HEK293 (cell line): ENCODE measurements around the gene KLF13.

ENCODE experiments used
- CTCF ChIA-PET: fragments of 350-600 bp; formaldehyde crosslinking; extraction: SDS; loops from one replicate; lab custom pipeline; 2021; ENCODE audit warnings: antibody characterized with exemption; lab: Yijun Ruan, JAX
- POLR2A ChIA-PET: fragments of 300-600 bp; formaldehyde crosslinking; extraction: SDS; loops from one replicate; lab custom pipeline; 2020; ENCODE audit warnings: antibody characterized with exemption, inconsistent platforms; lab: Yijun Ruan, JAX
- H3K27ac ChIP-seq: fragments of 200-500 bp; sonication (Bioruptor generic); 2 replicates; pipeline ENCODE4 v1.5.1; 2014; ENCODE audit warnings: low read depth, low read length, control low read depth, inconsistent platforms; ENCODE audit errors: extremely low read depth
- H3K36me3 ChIP-seq, 2 experiments: fragments of 200-500 bp in 1 of 2; sonication (Bioruptor generic) in 1 of 2; 1 replicate in 1 of 2; 2 replicates in 1 of 2; pipeline ENCODE4 v1.5.1; 2014 to 2017; ENCODE audit warnings: inconsistent platforms in 2 of 2, low read length in 2 of 2; ENCODE audit not compliant: control insufficient read depth in 2 of 2, insufficient read depth in 1 of 2
- H3K4me1 ChIP-seq: fragments of 200-500 bp; sonication (Bioruptor generic); 2 replicates; pipeline ENCODE4 v1.5.1; 2014; ENCODE audit warnings: mild to moderate bottlenecking, low read length, inconsistent platforms; ENCODE audit not compliant: control insufficient read depth, insufficient read depth
- H3K4me3 ChIP-seq: 2 replicates; pipeline ENCODE4 v1.5.1; 2011; ENCODE audit warnings: low read depth, mild to moderate bottlenecking, control low read depth, low read length, moderate library complexity
- H3K9me3 ChIP-seq: fragments of 200-500 bp; sonication (Bioruptor generic); 2 replicates; pipeline ENCODE4 v1.5.1; 2014; ENCODE audit warnings: low read depth, low read length, inconsistent platforms; ENCODE audit not compliant: control insufficient read depth, insufficient read depth
- GFI1B ChIP-seq: fragments of 450-650 bp; formaldehyde crosslinking; IDR thresholded peaks from 2 replicates; pipeline ENCODE4 v1.5.1; 2016; ENCODE audit warnings: missing biosample characterization, missing genetic modification characterization
- HOXC10 ChIP-seq: sonication (generic); formaldehyde crosslinking; IDR thresholded peaks from 2 replicates; pipeline ENCODE4 v1.8.1; 2023; ENCODE audit warnings: mild to moderate bottlenecking, missing genetic modification reagents
- OVOL3 ChIP-seq: fragments of 450-650 bp; formaldehyde crosslinking; IDR thresholded peaks from 2 replicates; pipeline ENCODE4 v1.5.1; 2016; ENCODE audit warnings: missing biosample characterization, missing genetic modification characterization
- PRDM4 ChIP-seq: fragments of 450-650 bp; formaldehyde crosslinking; IDR thresholded peaks from 2 replicates; pipeline ENCODE4 v1.5.1; 2017; ENCODE audit warnings: missing biosample characterization, missing genetic modification characterization
- SP2 ChIP-seq: fragments of 450-650 bp; formaldehyde crosslinking; IDR thresholded peaks from 2 replicates; pipeline ENCODE4 v1.5.1; 2016; ENCODE audit warnings: missing biosample characterization, missing genetic modification characterization
- ZBTB20 ChIP-seq: fragments of 450-650 bp; formaldehyde crosslinking; IDR thresholded peaks from 2 replicates; pipeline ENCODE4 v1.5.1; 2016; ENCODE audit warnings: missing biosample characterization, missing genetic modification characterization
- ZIC2 ChIP-seq: fragments of 450-650 bp; formaldehyde crosslinking; IDR thresholded peaks from 2 replicates; pipeline ENCODE4 v1.5.1; 2016; ENCODE audit warnings: missing biosample characterization, missing genetic modification characterization
- ZNF133 ChIP-seq: fragments of 450-650 bp; formaldehyde crosslinking; IDR thresholded peaks from 2 replicates; pipeline ENCODE4 v1.5.1; 2016; ENCODE audit warnings: missing biosample characterization, missing genetic modification characterization
- ZNF146 ChIP-seq: fragments of 450-650 bp; formaldehyde crosslinking; IDR thresholded peaks from 2 replicates; pipeline ENCODE4 v1.5.1; 2016; ENCODE audit warnings: missing biosample characterization, missing genetic modification characterization
- ZNF169 ChIP-seq: fragments of 450-650 bp; formaldehyde crosslinking; IDR thresholded peaks from 2 replicates; pipeline ENCODE4 v1.5.1; 2016; ENCODE audit warnings: missing biosample characterization, missing genetic modification characterization
- ZNF2 ChIP-seq: fragments of 450-650 bp; formaldehyde crosslinking; IDR thresholded peaks from 2 replicates; pipeline ENCODE4 v1.5.1; 2016; ENCODE audit warnings: missing biosample characterization, missing genetic modification characterization
- ZNF302 ChIP-seq: fragments of 450-650 bp; formaldehyde crosslinking; IDR thresholded peaks from 2 replicates; pipeline ENCODE4 v1.5.1; 2016; ENCODE audit warnings: missing biosample characterization, missing genetic modification characterization, low read depth
- ZNF544 ChIP-seq: fragments of 450-650 bp; formaldehyde crosslinking; IDR thresholded peaks from 2 replicates; pipeline ENCODE4 v1.5.0; 2017; ENCODE audit warnings: missing biosample characterization, missing genetic modification characterization
- ZNF600 ChIP-seq: fragments of 450-650 bp; formaldehyde crosslinking; IDR thresholded peaks from 2 replicates; pipeline ENCODE4 v1.5.1; 2016; ENCODE audit warnings: missing biosample characterization, missing genetic modification characterization
- ZNF692 ChIP-seq: fragments of 450-650 bp; formaldehyde crosslinking; IDR thresholded peaks from 2 replicates; pipeline ENCODE4 v1.5.1; 2016; ENCODE audit warnings: missing biosample characterization, missing genetic modification characterization
- ZNF830 ChIP-seq: fragments of 450-650 bp; IDR thresholded peaks from 2 replicates; pipeline ENCODE4 v1.5.0; 2018; ENCODE audit warnings: missing biosample characterization, missing genetic modification characterization, low read depth, mild to moderate bottlenecking, moderate library complexity
- TF ChIP-seq, protein P1 (sequence below): fragments of 450-650 bp; IDR thresholded peaks from 2 replicates; pipeline ENCODE4 v1.5.1; 2018; ENCODE audit warnings: missing biosample characterization, missing genetic modification characterization
- TF ChIP-seq, protein P2 (sequence below): fragments of 450-650 bp; IDR thresholded peaks from 2 replicates; pipeline ENCODE4 v1.5.1; 2018; ENCODE audit warnings: missing biosample characterization, mild to moderate bottlenecking, missing genetic modification characterization
- TF ChIP-seq, protein P3 (sequence below): fragments of 450-650 bp; formaldehyde crosslinking; IDR thresholded peaks from 2 replicates; pipeline ENCODE4 v1.5.1; 2016; ENCODE audit warnings: missing biosample characterization, missing genetic modification characterization
- TF ChIP-seq, protein P4 (sequence below): fragments of 450-650 bp; formaldehyde crosslinking; IDR thresholded peaks from 2 replicates; pipeline ENCODE4 v1.5.1; 2016; ENCODE audit warnings: missing biosample characterization, missing genetic modification characterization

The KLF13 gene

GRCh38 chr15:31295658-31296057, 31.0 kb upstream of the KLF13 start:
- no peaks in the 10 kb centered on the region for H3K9me3 ChIP-seq
- CTCF ChIA-PET: no interaction called here
- no peak overlapping the region for H3K4me3 ChIP-seq
- POLR2A ChIA-PET: no interaction called here
- no peak overlapping the region for H3K27ac ChIP-seq
- H3K4me1 ChIP-seq: no peaks in the 10 kb centered on the region
- no peaks in the 10 kb centered on the region for H3K36me3 ChIP-seq
- TF ChIP-seq ZNF2 (tag by site-specific recombination): no peak
- TF ChIP-seq, protein P1, sequence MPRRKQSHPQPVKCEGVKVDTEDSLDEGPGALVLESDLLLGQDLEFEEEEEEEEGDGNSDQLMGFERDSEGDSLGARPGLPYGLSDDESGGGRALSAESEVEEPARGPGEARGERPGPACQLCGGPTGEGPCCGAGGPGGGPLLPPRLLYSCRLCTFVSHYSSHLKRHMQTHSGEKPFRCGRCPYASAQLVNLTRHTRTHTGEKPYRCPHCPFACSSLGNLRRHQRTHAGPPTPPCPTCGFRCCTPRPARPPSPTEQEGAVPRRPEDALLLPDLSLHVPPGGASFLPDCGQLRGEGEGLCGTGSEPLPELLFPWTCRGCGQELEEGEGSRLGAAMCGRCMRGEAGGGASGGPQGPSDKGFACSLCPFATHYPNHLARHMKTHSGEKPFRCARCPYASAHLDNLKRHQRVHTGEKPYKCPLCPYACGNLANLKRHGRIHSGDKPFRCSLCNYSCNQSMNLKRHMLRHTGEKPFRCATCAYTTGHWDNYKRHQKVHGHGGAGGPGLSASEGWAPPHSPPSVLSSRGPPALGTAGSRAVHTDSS: no peak
- no peak for TF ChIP-seq ZNF146 (tag by site-specific recombination)
- no peak for TF ChIP-seq ZIC2
- TF ChIP-seq ZNF169 (tag by site-specific recombination): no peak
- no peak for TF ChIP-seq ZNF544 (tag by site-specific recombination)
- TF ChIP-seq ZNF133: no peak
- no peak for TF ChIP-seq ZNF830
- no peak for TF ChIP-seq OVOL3 (tag by site-specific recombination)
- no peak for TF ChIP-seq ZNF600 (tag by site-specific recombination)
- no peak for TF ChIP-seq ZNF692 (tag by site-specific recombination)
- no peak for TF ChIP-seq ZNF302
- TF ChIP-seq, protein P2, sequence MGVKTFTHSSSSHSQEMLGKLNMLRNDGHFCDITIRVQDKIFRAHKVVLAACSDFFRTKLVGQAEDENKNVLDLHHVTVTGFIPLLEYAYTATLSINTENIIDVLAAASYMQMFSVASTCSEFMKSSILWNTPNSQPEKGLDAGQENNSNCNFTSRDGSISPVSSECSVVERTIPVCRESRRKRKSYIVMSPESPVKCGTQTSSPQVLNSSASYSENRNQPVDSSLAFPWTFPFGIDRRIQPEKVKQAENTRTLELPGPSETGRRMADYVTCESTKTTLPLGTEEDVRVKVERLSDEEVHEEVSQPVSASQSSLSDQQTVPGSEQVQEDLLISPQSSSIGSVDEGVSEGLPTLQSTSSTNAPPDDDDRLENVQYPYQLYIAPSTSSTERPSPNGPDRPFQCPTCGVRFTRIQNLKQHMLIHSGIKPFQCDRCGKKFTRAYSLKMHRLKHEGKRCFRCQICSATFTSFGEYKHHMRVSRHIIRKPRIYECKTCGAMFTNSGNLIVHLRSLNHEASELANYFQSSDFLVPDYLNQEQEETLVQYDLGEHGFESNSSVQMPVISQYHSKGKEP (tag by site-specific recombination): no peak
- no peak for TF ChIP-seq HOXC10 (CRISPR knock-in tag)
- TF ChIP-seq, all 188 proteins: peak for 0

DNA sequence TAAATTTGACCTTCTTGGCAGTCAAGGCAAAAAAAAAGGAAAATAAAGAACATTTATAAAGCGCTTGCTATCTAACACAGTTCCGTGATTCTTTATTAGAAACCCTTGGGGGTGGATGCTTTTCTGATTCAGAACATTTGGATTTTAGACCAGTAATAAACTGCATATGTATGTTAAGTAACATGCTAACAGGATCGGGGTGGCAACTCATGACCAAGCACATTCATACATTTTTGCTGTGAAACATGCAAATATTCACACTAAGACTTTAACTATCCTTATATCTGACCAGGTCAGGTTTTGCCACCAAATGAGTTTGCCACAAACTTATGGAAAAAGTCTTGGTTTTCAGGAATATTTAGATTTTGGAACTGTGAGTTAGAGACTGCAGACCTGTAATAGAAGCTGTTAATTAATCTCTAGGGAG, 30.4 kb upstream of the KLF13 start:
- ChIA-PET POLR2A (no interaction called here), CTCF (interaction anchor here (0.6 kb wide), 1 partner anchor 242 kb away, joined by 4 read pairs; no protein-coding TSS in a partner anchor)
- Histone ChIP-seq H3K4me1 (no peaks in the 10 kb centered on the region), H3K36me3 (no peaks in the 10 kb centered on the region), H3K9me3 (no peaks in the 10 kb centered on the region), H3K4me3 (no peak overlapping the region), H3K27ac (no peak overlapping the region)
- TF ChIP-seq ZBTB20 (tag by site-specific recombination): no peak
- TF ChIP-seq, protein P3, sequence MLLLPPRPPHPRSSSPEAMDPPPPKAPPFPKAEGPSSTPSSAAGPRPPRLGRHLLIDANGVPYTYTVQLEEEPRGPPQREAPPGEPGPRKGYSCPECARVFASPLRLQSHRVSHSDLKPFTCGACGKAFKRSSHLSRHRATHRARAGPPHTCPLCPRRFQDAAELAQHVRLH (tag by site-specific recombination): no peak
- TF ChIP-seq SP2 (tag by site-specific recombination): no peak
- TF ChIP-seq PRDM4 (tag by site-specific recombination): no peak
- no peak for TF ChIP-seq ZNF169 (tag by site-specific recombination)
- no peak for TF ChIP-seq GFI1B
- TF ChIP-seq, protein P4, sequence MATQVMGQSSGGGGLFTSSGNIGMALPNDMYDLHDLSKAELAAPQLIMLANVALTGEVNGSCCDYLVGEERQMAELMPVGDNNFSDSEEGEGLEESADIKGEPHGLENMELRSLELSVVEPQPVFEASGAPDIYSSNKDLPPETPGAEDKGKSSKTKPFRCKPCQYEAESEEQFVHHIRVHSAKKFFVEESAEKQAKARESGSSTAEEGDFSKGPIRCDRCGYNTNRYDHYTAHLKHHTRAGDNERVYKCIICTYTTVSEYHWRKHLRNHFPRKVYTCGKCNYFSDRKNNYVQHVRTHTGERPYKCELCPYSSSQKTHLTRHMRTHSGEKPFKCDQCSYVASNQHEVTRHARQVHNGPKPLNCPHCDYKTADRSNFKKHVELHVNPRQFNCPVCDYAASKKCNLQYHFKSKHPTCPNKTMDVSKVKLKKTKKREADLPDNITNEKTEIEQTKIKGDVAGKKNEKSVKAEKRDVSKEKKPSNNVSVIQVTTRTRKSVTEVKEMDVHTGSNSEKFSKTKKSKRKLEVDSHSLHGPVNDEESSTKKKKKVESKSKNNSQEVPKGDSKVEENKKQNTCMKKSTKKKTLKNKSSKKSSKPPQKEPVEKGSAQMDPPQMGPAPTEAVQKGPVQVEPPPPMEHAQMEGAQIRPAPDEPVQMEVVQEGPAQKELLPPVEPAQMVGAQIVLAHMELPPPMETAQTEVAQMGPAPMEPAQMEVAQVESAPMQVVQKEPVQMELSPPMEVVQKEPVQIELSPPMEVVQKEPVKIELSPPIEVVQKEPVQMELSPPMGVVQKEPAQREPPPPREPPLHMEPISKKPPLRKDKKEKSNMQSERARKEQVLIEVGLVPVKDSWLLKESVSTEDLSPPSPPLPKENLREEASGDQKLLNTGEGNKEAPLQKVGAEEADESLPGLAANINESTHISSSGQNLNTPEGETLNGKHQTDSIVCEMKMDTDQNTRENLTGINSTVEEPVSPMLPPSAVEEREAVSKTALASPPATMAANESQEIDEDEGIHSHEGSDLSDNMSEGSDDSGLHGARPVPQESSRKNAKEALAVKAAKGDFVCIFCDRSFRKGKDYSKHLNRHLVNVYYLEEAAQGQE (tag by site-specific recombination): no peak
